Putamen (tissue), 1 donor: ENCODE data around the gene CXCL6.

Experiments used
- DNase-seq: peaks from one replicate; pipeline ENCODE4 v3.0.0-alpha.2; 2016; ENCODE audit warnings: low spot score

The CXCL6 gene

DNA sequence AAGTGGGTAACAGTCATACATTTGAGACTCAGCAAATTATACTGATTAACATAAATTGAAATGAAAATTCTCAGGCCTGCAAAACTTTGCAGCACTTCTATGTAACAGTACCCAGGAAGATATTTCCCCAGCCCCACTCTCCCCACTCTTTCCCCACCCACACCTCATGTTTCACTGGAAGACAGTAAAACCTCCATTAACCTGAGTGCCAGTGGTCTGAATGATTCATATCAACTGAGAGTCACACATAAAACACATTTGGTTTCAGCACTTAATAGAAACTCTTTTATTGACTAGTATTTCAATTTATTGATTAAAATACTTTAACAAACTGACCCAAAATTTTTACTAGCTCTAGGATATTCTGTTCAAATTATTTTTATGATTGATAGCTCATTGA, 6.9 kb downstream of the CXCL6 start:
- DNase-seq, result no peak

DNA sequence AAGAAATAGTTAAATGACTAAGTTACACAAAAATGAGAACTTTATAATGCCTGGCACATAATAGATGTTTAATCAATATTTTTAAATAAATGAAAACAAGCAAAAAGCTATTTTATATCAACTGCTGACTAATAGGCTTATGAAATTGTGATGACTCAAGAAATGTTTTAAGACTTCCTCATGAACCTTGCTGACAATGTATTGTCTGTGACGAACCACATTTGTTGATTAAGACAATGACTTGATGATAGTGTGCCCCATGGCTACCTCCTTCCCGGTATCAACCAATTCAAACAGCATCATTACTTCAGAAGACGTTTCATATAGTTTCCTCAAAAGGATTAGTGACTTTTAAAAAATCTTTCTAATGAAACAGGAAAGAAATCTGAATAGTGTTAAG, 7.9 kb downstream of the CXCL6 start:
- no peak for DNase-seq

GRCh38 chr4:73844806-73845205, 8.3 kb downstream of the CXCL6 start:
- DNase-seq, result no peak

DNA sequence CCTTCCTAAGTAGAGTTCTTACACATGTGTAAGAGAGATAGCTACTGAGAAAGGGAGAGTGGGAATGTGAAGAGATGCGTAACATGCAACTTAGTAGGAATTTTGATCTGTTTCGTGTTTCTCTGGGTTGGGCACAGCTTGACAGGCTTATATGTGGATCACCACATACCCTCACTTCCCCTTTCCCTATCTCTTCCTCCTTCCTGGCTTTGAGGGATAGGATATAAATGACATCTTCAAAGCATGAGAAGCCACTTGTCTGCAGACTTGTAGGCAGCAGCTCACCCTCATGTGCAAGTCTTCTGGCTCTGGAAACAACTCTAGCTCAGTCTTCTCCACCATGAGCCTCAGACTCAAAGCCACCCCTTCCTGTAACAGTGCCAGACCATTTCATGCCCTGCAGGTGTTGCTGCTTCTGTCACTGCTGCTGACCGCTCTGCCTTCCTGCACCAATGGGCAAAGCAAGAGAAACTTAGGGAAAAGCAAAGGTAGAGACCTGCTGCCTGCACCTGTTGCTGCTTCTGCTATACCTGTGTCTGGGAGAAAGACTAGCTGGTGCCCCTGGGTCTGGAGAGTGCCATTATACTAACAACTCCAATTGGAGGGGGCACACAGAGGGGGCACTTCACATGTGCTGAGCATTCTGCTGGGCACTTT, 11.2 kb downstream of the CXCL6 start:
- no peak for DNase-seq

DNA sequence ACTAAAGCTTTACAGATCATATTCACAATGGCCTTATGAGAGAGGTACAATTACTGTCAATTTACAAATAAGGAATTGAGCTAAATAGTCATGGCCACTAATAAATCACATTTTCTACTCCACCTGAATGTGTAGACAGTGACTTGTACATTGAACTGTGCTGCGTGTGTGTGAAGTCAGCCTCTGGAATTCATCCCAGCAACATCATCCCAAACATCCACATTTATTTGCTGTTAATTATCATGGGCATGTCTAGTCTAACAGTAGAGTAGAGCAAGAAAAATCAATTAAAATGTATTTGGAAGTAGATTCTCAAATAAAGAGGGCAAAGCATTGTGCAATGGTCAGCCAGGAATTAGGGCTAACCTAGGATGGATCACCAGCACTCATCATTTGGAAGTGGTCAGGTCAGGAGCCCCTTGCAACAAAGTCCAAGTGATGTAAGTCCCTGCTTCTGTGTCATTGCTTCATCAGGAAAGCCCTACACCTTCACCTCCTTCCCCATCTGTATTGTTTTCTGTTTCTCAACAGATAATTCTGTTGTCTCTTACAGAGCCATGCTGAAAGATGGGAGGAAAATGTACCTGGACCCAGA, 11.8 kb downstream of the CXCL6 start:
- DNase-seq, result no peak

- no peak for DNase-seq
These were observed 13.9 kb downstream of the CXCL6 start for GRCh38 chr4:73850261-73850970.

DNA sequence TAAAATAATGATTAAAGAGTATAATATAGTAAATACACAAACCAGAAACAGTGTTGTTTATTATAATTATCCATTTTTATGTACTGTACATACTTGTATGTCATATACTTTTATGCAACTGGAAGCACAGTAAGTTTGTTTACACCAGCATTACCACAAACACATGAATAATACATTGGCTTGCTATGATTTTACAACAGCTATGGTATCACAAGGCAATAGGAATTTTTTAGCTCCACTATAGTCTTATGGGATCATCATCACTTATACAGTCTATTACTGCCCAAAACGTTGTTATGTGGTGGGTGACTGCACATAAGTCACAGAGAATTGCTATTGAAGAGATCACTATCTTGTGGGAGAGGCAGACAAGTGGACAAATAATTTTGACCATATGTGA, 14.8 kb downstream of the CXCL6 start:
- no peak for DNase-seq

DNA sequence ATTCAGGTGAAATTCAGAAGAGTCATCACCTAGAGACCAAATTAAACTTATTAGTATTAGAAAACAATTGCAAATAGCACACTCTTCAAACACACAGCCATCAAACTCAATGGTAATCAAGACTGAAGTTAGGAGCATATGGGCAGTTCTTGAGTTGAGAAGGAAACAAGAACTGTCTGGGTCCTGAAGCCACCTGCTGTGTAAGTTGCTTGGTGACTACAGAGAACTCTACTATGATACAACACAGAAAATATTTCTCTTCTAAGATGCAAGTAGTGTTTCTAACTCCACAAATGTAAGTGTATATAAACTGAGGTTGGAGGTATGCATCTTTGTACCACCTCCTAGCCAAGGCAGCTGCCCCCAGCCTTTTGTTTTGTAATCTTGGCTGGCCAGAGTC, 16.3 kb downstream of the CXCL6 start:
- no peak for DNase-seq

- no peak for DNase-seq
These were observed 16.8 kb downstream of the CXCL6 start, which contains the start of gene PF4V1 for GRCh38 chr4:73853246-73853704. Gene PF4V1 (plus strand): TSS chr4:73853296. CDS start chr4:73853363, 67 bp downstream.

DNA sequence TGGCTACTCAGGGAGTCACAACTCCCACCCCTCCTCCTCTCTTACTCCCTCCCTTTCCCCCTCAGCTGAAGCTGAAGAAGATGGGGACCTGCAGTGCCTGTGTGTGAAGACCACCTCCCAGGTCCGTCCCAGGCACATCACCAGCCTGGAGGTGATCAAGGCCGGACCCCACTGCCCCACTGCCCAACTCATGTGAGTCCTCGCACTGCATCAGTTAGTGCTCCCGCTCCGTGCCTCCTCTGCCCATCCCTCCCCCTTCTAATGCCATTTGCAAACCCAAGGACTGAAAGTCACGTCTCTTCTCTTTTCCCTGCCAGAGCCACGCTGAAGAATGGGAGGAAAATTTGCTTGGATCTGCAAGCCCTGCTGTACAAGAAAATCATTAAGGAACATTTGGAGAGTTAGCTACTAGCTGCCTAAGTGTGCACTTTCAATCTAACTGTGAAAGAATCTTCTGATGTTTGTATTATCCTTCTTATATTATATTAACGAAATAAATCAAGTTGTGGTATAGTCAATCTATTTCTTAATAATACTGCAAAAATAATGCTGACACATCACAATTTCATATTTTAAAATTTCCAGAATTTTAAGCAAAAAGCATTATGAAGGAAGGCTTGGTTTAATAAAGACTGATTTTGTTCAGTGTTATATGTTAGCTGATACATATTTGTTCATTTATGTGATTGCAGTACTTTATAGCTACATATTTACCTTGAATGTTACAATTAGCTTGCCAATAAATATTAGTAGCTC, 17.4 kb downstream of the CXCL6 start:
- DNase-seq, result no peak

DNA sequence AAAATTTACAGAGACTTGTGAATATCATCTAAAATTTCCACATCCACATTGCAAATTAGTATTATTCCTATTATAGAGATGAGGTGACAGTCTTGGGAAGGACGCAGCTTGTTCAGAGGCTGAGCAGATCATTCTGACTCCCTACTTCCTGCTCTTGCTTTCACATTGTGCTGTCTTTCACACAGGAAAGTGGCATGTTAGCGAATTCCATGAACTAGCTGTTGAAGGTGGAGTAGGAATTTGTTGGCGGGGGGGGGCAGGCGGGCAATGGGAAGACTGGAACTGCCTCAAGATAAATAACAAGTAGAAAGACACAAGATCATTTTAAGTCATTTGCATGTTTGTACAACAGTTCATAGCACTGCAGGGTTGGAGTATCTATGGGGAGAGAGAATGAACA, 18.9 kb downstream of the CXCL6 start:
- DNase-seq, result no peak

- DNase-seq, result no peak
These were observed 20.0 kb downstream of the CXCL6 start for GRCh38 chr4:73856518-73856917.

DNA sequence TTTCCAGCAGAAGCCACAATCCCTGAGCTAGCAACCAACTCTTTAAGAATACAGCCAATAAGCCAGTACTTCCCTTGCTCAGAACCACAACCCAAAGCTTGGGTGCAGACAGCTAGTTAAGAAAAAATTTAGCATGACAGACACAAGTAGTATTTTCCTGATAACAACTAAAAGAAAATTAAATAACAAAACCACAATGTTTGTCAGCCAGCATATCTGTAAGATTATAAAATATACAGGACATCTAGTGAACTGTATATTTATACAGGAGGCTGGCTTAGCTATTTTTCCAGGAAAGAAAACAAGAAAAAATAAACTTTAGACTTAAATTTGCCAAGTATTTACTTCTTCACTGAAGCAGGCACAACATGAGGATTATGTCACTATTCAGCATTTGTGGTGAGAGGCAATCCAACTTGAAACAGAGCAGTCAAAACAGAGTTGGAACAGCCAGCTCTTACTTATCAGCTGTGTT, 23.2 kb downstream of the CXCL6 start:
- DNase-seq, result no peak

DNA sequence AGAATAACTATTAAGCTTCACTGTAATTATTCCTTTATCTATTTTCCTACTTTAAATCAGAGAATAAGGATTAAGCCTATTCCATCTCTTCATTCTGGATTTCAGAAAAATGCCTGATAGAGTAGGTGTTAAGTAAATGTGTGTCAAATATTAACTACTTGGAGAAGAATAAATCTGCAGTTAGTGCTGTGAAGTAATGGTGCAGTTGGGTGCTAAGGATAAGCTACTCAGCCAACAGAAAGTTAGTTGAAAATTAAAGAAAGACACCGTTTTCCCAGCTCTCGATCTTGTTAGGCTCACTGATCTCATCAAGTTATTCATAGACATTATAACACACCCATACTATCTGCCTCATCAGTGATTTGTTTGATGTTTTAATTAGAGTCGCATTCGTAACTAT, 23.7 kb downstream of the CXCL6 start:
- DNase-seq, result no peak

DNA sequence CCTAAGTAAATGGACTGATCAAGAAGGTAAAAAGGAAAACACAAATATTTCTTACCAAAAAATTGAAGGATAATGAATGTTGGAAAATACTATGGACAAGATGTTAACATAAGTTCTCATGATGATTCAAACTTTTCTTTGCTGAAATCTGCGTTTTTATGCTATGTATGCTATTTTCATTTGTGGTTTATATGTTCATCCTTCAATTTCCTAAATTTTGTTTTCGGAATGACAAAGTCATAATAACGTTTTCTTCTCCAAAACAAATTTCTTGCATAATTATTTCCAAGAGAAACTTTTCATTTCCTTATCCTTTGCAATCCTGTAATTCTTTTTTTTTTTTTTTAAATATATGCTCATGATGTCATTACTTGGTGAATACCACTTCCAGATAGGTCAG, 24.4 kb downstream of the CXCL6 start:
- DNase-seq, result no peak

DNA sequence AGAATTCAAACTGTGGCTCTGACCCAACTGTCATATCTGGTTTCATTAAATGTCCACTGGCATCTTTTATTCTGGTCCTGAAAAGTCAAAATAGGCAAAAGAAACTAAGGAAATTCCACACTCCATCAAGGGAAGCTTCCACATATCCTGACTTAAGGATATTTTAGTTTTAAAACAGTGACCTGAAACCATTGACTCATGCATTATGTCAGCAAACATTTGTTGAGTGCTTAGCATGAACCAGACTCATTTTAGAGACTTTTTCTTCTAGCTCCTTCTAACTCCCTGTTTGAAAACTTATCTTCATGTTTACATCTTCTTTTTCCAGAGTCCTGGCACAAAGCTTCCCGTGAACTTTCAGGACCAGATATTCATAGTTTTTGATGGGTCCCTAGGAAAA, 25.8 kb downstream of the CXCL6 start:
- DNase-seq, result no peak

DNA sequence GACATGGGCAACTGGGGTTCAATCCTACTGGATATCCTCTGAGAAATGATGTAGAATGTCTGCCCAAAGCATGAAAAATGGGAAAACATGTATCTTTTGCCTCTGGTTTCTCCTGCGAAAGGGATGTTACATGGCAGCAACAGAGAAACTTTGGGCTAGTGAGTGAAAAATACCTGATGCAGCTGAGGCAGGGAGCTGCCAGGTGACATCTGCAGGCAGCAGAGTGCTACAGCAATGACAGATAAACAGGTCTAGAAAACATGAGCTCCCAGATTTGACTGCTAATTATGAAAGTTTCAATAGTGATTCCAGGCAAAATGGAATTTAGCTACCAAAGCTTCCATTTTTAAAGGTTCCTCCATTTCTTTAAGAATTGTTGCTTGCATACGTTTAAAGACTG, 27.9 kb downstream of the CXCL6 start:
- DNase-seq, result no peak

- DNase-seq, result no peak
These were observed 28.5 kb downstream of the CXCL6 start for GRCh38 chr4:73864961-73865360.

DNA sequence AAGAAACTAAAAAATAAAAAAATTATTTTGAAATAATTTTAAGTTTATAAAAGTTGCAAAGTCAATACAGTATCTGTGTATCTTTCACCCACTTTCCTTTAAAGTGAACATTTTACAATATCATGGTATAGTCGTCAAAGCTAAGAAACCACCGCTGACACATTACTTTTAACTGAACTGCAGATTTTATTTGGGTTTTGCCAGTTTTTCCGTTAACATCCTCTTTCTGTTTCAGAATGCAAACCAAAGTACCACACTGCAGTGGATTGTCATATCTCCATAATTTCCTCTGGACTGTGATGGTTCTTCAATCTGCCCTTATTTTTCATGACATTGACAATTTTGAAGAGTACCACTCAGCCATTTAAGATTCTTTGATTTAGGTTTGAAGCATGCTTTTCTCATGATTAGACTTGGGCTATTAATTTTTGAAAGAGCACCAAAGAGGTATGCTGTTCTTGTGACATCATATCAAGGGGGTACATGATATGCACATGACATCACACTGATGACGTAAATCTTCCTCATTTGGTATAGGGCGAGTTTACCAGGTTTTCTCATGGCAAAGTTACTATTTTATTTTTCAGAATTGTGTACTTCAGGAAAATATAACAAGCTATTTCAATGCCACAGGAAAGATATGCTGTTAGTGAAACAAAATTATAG, 29.1 kb downstream of the CXCL6 start:
- DNase-seq, result no peak

GRCh38 chr4:73866246-73866645, 29.8 kb downstream of the CXCL6 start:
- DNase-seq, result no peak

DNA sequence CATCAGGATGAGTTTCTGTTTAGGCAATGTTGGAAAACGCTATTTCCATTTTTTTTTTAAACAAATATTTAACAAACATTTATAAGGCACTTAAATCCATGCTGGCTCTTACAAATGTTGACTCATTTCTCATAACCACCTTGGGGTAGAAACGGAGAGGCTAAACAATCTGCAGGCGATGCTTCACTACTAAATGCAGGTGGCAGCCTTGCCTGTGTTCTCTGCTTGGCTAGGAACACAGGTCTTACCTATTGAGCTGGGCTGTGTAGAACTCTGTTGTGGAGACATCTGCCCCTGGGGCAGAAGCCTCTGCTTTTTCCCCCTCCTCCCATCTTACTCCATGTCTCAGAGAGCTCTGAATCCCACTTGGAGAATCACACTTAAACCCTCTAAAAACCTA, 31.3 kb downstream of the CXCL6 start:
- no peak for DNase-seq
